RWPE1 (cell line): ENCODE results near the gene CNIH3.

Experiments used
- CTCF ChIA-PET: fragments of 350-600 bp; sonication (Branson Sonifier 250); formaldehyde crosslinking; extraction: SDS; loops from one replicate; lab custom pipeline; 2021; lab: Yijun Ruan, JAX
- POLR2A ChIA-PET: fragments of 400-600 bp; formaldehyde crosslinking; extraction: SDS; loops from one replicate; lab custom pipeline; 2020; ENCODE audit warnings: antibody characterized with exemption; ENCODE audit not compliant: low non-redundant PET; lab: Yijun Ruan, JAX
- DNase-seq: peaks from one replicate; pipeline ENCODE4 v3.0.0; 2012; ENCODE audit warnings: low spot score
- H3K27ac ChIP-seq: fragments of 450-650 bp; 2 replicates; pipeline ENCODE4 v1.5.1; 2017
- CTCF ChIP-seq: fragments of 450-650 bp; conservative IDR thresholded peaks from 2 replicates; pipeline ENCODE4 v1.5.1; 2017; ENCODE audit warnings: low read depth, mild to moderate bottlenecking

The CNIH3 gene

GRCh38 chr1:224784265-224785039, 168.3 kb downstream of the CNIH3 start:
- no peak for TF ChIP-seq CTCF
- POLR2A ChIA-PET, result no interaction called here
- DNase-seq, result no peak
- CTCF ChIA-PET, result interaction anchor here (1.1 kb wide), 1 partner anchor 38 kb away, joined by 3 read pairs; no protein-coding TSS in a partner anchor
- H3K27ac ChIP-seq, result no peak overlapping the region

GRCh38 chr1:224785040-224785328, 168.9 kb downstream of the CNIH3 start:
- no peak for TF ChIP-seq CTCF
- H3K27ac ChIP-seq, result no peak overlapping the region
- no peak for DNase-seq
- CTCF ChIA-PET, result no interaction called here
- POLR2A ChIA-PET, result no interaction called here

- CTCF ChIA-PET, result no interaction called here
- DNase-seq, result no peak
- POLR2A ChIA-PET, result no interaction called here
- no peak overlapping the region for H3K27ac ChIP-seq
- no peak for TF ChIP-seq CTCF
Observed at GRCh38 chr1:224785622-224786021, 169.5 kb downstream of the CNIH3 start.

- H3K27ac ChIP-seq, result no peak overlapping the region
- TF ChIP-seq CTCF, result no peak
- POLR2A ChIA-PET, result no interaction called here
- DNase-seq, result peak; percentile 12
- CTCF ChIA-PET, result interaction anchor here (0.5 kb wide), 1 partner anchor 538 kb away, joined by 3 read pairs; no protein-coding TSS in a partner anchor
Observed at GRCh38 chr1:224786533-224787250, 170.6 kb downstream of the CNIH3 start.

GRCh38 chr1:224789311-224789710, 173.2 kb downstream of the CNIH3 start:
- no peak for DNase-seq
- POLR2A ChIA-PET, result no interaction called here
- CTCF ChIA-PET, result no interaction called here
- H3K27ac ChIP-seq, result no peak overlapping the region
- TF ChIP-seq CTCF, result no peak
